ENCODE data around the gene AKAP8L. TPM values are rescaled to one million over a fixed set of nuclear protein-coding genes. Genes with fewer than 3 reads are reported as not detected.

Gene AKAP8L
- total and polyA plus RNA-seq, 2 experiments from 2014 or later: 88.7 to 155 TPM

- no peaks in the 10 kb centered on the region for H3K9me3 ChIP-seq (ENCODE audit: low read depth)
- no peak overlapping the region for H2AFZ ChIP-seq
- peaks cover 5% of the 10 kb centered on the region for H3K4me1 ChIP-seq (ENCODE audit: insufficient read depth)
- no peaks in the 10 kb centered on the region for H3K9me2 ChIP-seq (replicated peaks; ENCODE audit: insufficient read depth)
- no peaks in the 10 kb centered on the region for H3K36me3 ChIP-seq (replicated peaks; ENCODE audit: insufficient read depth, low read depth)
- H4K20me1 ChIP-seq (ENCODE audit: insufficient read depth, poor library complexity, severe bottlenecking): no peaks in the 10 kb centered on the region
- TF ChIP-seq CTCF (IDR thresholded peaks at IDR 0.05; ENCODE audit: poor library complexity) (no peak), EZH2phosphoT487 (IDR thresholded peaks at IDR 0.05; ENCODE audit: low read depth, severe bottlenecking, unreplicated experiment) (no peak), EZH2 (IDR thresholded peaks at IDR 0.05; ENCODE audit: borderline replicate concordance) (no peak)
- 81% methylated on average over 2 of the region's 2 CpGs for WGBS (ENCODE audit: low lambda C conversion rate, missing lambda C conversion rate)
- no peak overlapping the region for H3K4me2 ChIP-seq
- H3K27me3 ChIP-seq: no peaks in the 10 kb centered on the region
- H3K27ac ChIP-seq: no peak overlapping the region
- no peak for DNase-seq (ENCODE audit: low spot score)
- H3K4me3 ChIP-seq: no peak overlapping the region
- H3K79me2 ChIP-seq: no peaks in the 10 kb centered on the region
Observed at GRCh38 chr19:15438124-15438496, 19.3 kb upstream of the AKAP8L start.

GRCh38 chr19:15437355-15438123, 18.8 kb upstream of the AKAP8L start:
- Histone ChIP-seq H3K27ac (no peak overlapping the region), H3K36me3 (replicated peaks; ENCODE audit: insufficient read depth, low read depth) (no peaks in the 10 kb centered on the region), H3K79me2 (no peaks in the 10 kb centered on the region), H3K4me3 (no peak overlapping the region), H3K4me2 (no peak overlapping the region), H3K9me2 (replicated peaks; ENCODE audit: insufficient read depth) (no peaks in the 10 kb centered on the region), H3K27me3 (no peaks in the 10 kb centered on the region), H3K4me1 (ENCODE audit: insufficient read depth) (peaks cover 5% of the 10 kb centered on the region), H3K9me3 (ENCODE audit: low read depth) (no peaks in the 10 kb centered on the region), H2AFZ (no peak overlapping the region), H4K20me1 (ENCODE audit: insufficient read depth, poor library complexity, severe bottlenecking) (no peaks in the 10 kb centered on the region)
- 89% methylated on average over 10 of the region's 10 CpGs for WGBS (ENCODE audit: low lambda C conversion rate, missing lambda C conversion rate)
- DNase-seq (ENCODE audit: low spot score): no peak
- TF ChIP-seq EZH2 (IDR thresholded peaks at IDR 0.05; ENCODE audit: borderline replicate concordance) (no peak), CTCF (IDR thresholded peaks at IDR 0.05; ENCODE audit: poor library complexity) (no peak), EZH2phosphoT487 (IDR thresholded peaks at IDR 0.05; ENCODE audit: low read depth, severe bottlenecking, unreplicated experiment) (no peak)

- no peak overlapping the region for H3K27ac ChIP-seq
- no peak overlapping the region for H3K4me3 ChIP-seq
- WGBS (ENCODE audit: low lambda C conversion rate, missing lambda C conversion rate): 95% methylated on average over 13 of the region's 15 CpGs
Observed at GRCh38 chr19:15436826-15437110, 18.0 kb upstream of the AKAP8L start.

More at GRCh38 chr19:15436826-15437110, 18.0 kb upstream of the AKAP8L start:
- H2AFZ ChIP-seq: no peak overlapping the region
- DNase-seq (ENCODE audit: low spot score): no peak
- TF ChIP-seq CTCF (IDR thresholded peaks at IDR 0.05; ENCODE audit: poor library complexity) (no peak), EZH2 (IDR thresholded peaks at IDR 0.05; ENCODE audit: borderline replicate concordance) (no peak), EZH2phosphoT487 (IDR thresholded peaks at IDR 0.05; ENCODE audit: low read depth, severe bottlenecking, unreplicated experiment) (no peak)
- H3K9me2 ChIP-seq (replicated peaks; ENCODE audit: insufficient read depth): no peaks in the 10 kb centered on the region
- no peaks in the 10 kb centered on the region for H4K20me1 ChIP-seq (ENCODE audit: insufficient read depth, poor library complexity, severe bottlenecking)
- H3K9me3 ChIP-seq (ENCODE audit: low read depth): no peaks in the 10 kb centered on the region
- H3K4me1 ChIP-seq (ENCODE audit: insufficient read depth): peaks cover 5% of the 10 kb centered on the region
- no peaks in the 10 kb centered on the region for H3K36me3 ChIP-seq (replicated peaks; ENCODE audit: insufficient read depth, low read depth)
- H3K4me2 ChIP-seq: no peak overlapping the region
- peaks cover 5% of the 10 kb centered on the region for H3K79me2 ChIP-seq
- no peaks in the 10 kb centered on the region for H3K27me3 ChIP-seq

Data from hepatocyte (in vitro differentiated cells).